B cell (primary cell): ENCODE data around the gene SERTAD3. TPM values are rescaled to one million over a fixed set of nuclear protein-coding genes. Genes with fewer than 3 reads are reported as not detected.

ENCODE experiments used
- ATAC-seq: fragments of 200-7000 bp; cut with Tn5 transposase; one replicate; pipeline ENCODE4 v1.10.0; 2021; ENCODE audit warnings: low read depth, mild to moderate bottlenecking, moderate number of reproducible peaks, moderate library complexity
- CTCF ChIA-PET: fragments of 350-600 bp; sonication (Branson Sonifier 250); formaldehyde crosslinking; loops from one replicate; lab custom pipeline; 2021; ENCODE audit warnings: antibody characterized with exemption, inconsistent platforms; lab: Charles Lee
- POLR2A ChIA-PET: fragments of 350-600 bp; sonication (Branson Sonifier 250); formaldehyde crosslinking; loops from one replicate; lab custom pipeline; 2021; ENCODE audit warnings: antibody characterized with exemption; lab: Charles Lee
- DNase-seq: peaks from one replicate; pipeline ENCODE4 v3.0.0; 2013
- H2AFZ ChIP-seq: 2 replicates; pipeline ENCODE4 v1.6.1; 2012; ENCODE audit warnings: mild to moderate bottlenecking, low read depth, low read length; ENCODE audit not compliant: insufficient read depth, poor library complexity, severe bottlenecking
- H3K27ac ChIP-seq, 2 donors: 1 replicate in 1 of 2; 2 replicates in 1 of 2; pipeline ENCODE4 v1.5.1; 2012 to 2013; ENCODE audit warnings: low read length in 2 of 2, mild to moderate bottlenecking in 2 of 2, moderate library complexity in 1 of 2
- H3K27me3 ChIP-seq, 4 experiments: fragments of 200-600 bp in 1 of 4; sonication (generic) in 1 of 4; replicated peaks in 1 of 4; 1 replicate in 2 of 4; 2 replicates in 2 of 4; pipeline versions ENCODE4 v1.6.1 to v1.7.0; 2013 to 2016; ENCODE audit warnings: low read length in 3 of 4, mild to moderate bottlenecking in 2 of 4, mixed read lengths in 1 of 4, moderate library complexity in 1 of 4; ENCODE audit not compliant: insufficient read depth in 4 of 4, control insufficient read depth in 3 of 4; ENCODE audit errors: control extremely low read depth in 1 of 4
- H3K36me3 ChIP-seq, 2 experiments: replicated peaks in 1 of 2; 1 replicate in 1 of 2; 2 replicates in 1 of 2; pipeline versions ENCODE4 v1.6.1 to v1.7.1; 2013; ENCODE audit warnings: low read length in 1 of 2; ENCODE audit not compliant: insufficient read depth in 2 of 2, control insufficient read depth in 1 of 2; ENCODE audit errors: control extremely low read depth in 1 of 2, extremely low read depth in 1 of 2
- H3K4me1 ChIP-seq, 2 donors: fragments of 200-600 bp in 1 of 2; sonication (generic) in 1 of 2; 1 replicate in 1 of 2; 2 replicates in 1 of 2; pipeline versions ENCODE4 v1.5.1 to v1.6.1; 2013 to 2017; ENCODE audit warnings: low read length in 2 of 2; ENCODE audit not compliant: control insufficient read depth in 2 of 2, insufficient read depth in 2 of 2
- H3K4me2 ChIP-seq: replicated peaks from 2 replicates; pipeline ENCODE3; 2012; ENCODE audit warnings: mild to moderate bottlenecking, low read depth, low read length; ENCODE audit not compliant: poor library complexity, severe bottlenecking
- H3K4me3 ChIP-seq, 5 experiments: fragments of 200-600 bp in 1 of 5; sonication (generic) in 1 of 5; 1 replicate in 3 of 5; 2 replicates in 2 of 5; pipeline versions ENCODE4 v1.5.1 to v1.7.0; 2011 to 2016; ENCODE audit warnings: low read length in 4 of 5, mild to moderate bottlenecking in 4 of 5, low read depth in 2 of 5, control low read depth in 1 of 5, moderate library complexity in 1 of 5; ENCODE audit not compliant: insufficient read depth in 1 of 5; ENCODE audit errors: control extremely low read depth in 1 of 5, extremely low read depth in 1 of 5
- H3K79me2 ChIP-seq: fragments of 200-600 bp; sonication (generic); one replicate; pipeline ENCODE4 v1.6.0; 2016; ENCODE audit warnings: low read length; ENCODE audit not compliant: control insufficient read depth, insufficient read depth
- H3K9ac ChIP-seq: fragments of 200-600 bp; sonication (generic); 2 replicates; pipeline ENCODE4 v1.6.1; 2017; ENCODE audit warnings: mild to moderate bottlenecking, low read length, moderate library complexity
- H3K9me3 ChIP-seq, 3 donors: one replicate each; pipeline versions ENCODE4 v1.6.1 to v1.7.1; 2013; ENCODE audit warnings: low read length in 2 of 3; ENCODE audit not compliant: control insufficient read depth in 2 of 3, insufficient read depth in 1 of 3; ENCODE audit errors: control extremely low read depth in 1 of 3
- H4K20me1 ChIP-seq: 2 replicates; pipeline ENCODE4 v1.6.0; 2012; ENCODE audit warnings: mild to moderate bottlenecking, low read length; ENCODE audit not compliant: insufficient read depth, control insufficient read depth, poor library complexity, severe bottlenecking
- H3K27ac Mint-ChIP-seq: one replicate; pipeline ENCODE4 v1.8.0; 2021; ENCODE audit warnings: mixed read lengths
- H3K27me3 Mint-ChIP-seq: one replicate; pipeline ENCODE4 v1.8.0; 2021; ENCODE audit warnings: mixed read lengths
- H3K4me1 Mint-ChIP-seq: one replicate; pipeline ENCODE4 v1.8.0; 2021; ENCODE audit warnings: mixed read lengths
- H3K4me3 Mint-ChIP-seq: one replicate; pipeline ENCODE4 v1.8.0; 2021; ENCODE audit warnings: mixed read lengths
- H3K9me3 Mint-ChIP-seq: one replicate; pipeline ENCODE4 v1.8.0; 2022; ENCODE audit warnings: mixed read lengths; ENCODE audit not compliant: insufficient read depth
- EZH2 ChIP-seq: IDR thresholded peaks from 2 replicates; pipeline ENCODE4 v1.6.1; 2012; ENCODE audit warnings: borderline replicate concordance, low read depth, mild to moderate bottlenecking, moderate library complexity, low read length; ENCODE audit not compliant: insufficient read depth, poor library complexity, severe bottlenecking
- WGBS: methylation state at CpG from one replicate; pipeline ENCODE4 v1.1.5; 2013; ENCODE audit warnings: missing lambda C conversion rate; ENCODE audit not compliant: insufficient coverage; 5-methylcytosine and 5-hydroxymethylcytosine counted together
- intact Hi-C: fragments of 100-400 bp; cut with micrococcal nuclease; formaldehyde crosslinking; loops from one replicate; pipeline ENCODE4 v1.10.0; 2022
- polyA plus RNA-seq: library from polyadenylated mRNA; depleted of rRNA; stranded (reverse); fragments of >200 nt; gene quantifications from 2 replicates; pipeline ENCODE4 v1.2.3, GENCODE V29; 2012
- total RNA-seq, 2 donors: library from RNA; stranded (reverse); fragments of 120-200 nt in 1 of 2; gene quantifications; 1 replicate in 1 of 2; 2 replicates in 1 of 2; pipeline versions ENCODE4 v1.2.3 to v1.2.4, GENCODE V29; 2013 to 2022
- TF ChIP-seq, protein P1 (sequence below): fragments of 200-600 bp; IDR thresholded peaks from one replicate; pipeline ENCODE4 v1.8.0; 2022; ENCODE audit warnings: antibody characterized with exemption, mild to moderate bottlenecking

Gene SERTAD3
- total and polyA plus RNA-seq, 2 donors (not counting 1 experiment from before 2014, with no cell fraction given), result 41.6 to 43.9 TPM

DNA sequence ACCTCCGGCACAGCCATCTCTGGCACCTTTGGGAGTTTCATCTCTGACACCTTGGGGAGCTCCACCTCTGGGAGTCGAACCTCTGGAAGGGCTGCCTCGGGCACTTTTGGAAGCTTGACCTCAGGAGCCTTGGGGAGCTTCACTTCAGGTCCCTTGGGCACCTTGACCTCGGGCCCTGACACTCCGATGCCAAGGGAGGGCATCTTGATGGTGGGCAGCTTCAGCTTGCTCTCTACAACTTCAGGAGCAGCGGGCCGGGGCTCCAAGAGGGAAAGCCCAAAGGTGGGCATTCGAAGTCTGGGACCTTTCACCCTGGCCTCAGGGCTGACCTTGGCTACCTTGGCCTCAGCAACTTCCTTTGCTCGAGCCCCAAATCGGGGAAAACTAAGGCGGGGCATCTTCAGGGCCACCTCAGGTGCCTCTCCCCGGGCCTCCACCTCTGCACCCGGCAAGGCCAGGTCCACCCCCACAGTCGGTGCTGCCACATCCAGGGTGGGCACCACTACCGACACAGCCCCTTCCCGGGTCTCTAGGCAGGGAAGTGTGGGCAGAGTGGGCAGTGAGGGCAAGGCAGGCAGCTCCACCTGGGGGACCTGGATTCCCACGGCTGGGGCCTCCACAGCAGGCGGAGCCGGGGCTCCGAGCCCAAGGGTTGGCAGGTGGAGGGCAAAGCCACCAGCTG is 47.1 kb downstream of the SERTAD3 start:
- peaks cover 8% of the 10 kb centered on the region for H3K27me3 Mint-ChIP-seq
- Histone ChIP-seq H3K9me3 (peaks cover 0 to 3% (median 0%) of the 10 kb centered on the region in 3 donors), H3K4me2 (no peak overlapping the region), H3K79me2 (no peaks in the 10 kb centered on the region), H4K20me1 (no peaks in the 10 kb centered on the region), H3K36me3 (no peaks in the 10 kb centered on the region), H3K27ac (no peak overlapping the region), H3K4me3 (no peak overlapping the region), H3K27me3 (peaks cover 0 to 10% (median 3%) of the 10 kb centered on the region in 4 experiments), H3K9ac (no peak overlapping the region), H2AFZ (no peak overlapping the region), H3K4me1 (peaks cover 4 to 7% of the 10 kb centered on the region in 2 donors)
- H3K9me3 Mint-ChIP-seq, result no peaks in the 10 kb centered on the region
- no peak overlapping the region for H3K27ac Mint-ChIP-seq
- ATAC-seq (no peak), DNase-seq (no peak)
- intact Hi-C loops, result no loop called here
- H3K4me3 Mint-ChIP-seq, result no peak overlapping the region
- ChIA-PET CTCF (no interaction called here), POLR2A (no interaction called here)
- WGBS, result 97% methylated on average over 20 of the region's 20 CpGs
- peaks cover 9% of the 10 kb centered on the region for H3K4me1 Mint-ChIP-seq
- TF ChIP-seq, protein P1, sequence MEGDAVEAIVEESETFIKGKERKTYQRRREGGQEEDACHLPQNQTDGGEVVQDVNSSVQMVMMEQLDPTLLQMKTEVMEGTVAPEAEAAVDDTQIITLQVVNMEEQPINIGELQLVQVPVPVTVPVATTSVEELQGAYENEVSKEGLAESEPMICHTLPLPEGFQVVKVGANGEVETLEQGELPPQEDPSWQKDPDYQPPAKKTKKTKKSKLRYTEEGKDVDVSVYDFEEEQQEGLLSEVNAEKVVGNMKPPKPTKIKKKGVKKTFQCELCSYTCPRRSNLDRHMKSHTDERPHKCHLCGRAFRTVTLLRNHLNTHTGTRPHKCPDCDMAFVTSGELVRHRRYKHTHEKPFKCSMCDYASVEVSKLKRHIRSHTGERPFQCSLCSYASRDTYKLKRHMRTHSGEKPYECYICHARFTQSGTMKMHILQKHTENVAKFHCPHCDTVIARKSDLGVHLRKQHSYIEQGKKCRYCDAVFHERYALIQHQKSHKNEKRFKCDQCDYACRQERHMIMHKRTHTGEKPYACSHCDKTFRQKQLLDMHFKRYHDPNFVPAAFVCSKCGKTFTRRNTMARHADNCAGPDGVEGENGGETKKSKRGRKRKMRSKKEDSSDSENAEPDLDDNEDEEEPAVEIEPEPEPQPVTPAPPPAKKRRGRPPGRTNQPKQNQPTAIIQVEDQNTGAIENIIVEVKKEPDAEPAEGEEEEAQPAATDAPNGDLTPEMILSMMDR, result no peak
- TF ChIP-seq EZH2, result no peak

DNA sequence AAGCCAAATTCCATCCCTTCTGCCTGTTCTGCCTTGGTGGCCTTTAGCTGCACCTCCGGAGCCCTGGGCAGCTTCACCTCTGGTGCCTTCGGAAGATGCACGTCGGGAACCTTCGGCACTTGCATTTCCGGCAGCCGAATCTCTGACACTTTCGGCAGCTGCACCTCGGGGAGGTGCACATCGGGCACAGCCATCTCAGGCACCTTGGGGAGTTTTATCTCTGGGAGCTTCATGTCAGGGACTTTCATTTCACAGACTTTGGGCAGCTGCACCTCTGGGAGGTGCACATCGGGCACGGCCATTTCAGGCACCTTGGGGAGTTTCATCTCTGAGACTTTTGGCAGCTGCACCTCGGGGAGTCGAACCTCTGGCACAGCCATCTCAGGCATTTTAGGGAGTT is 48.2 kb downstream of the SERTAD3 start:
- Histone ChIP-seq H3K36me3 (no peaks in the 10 kb centered on the region), H3K9me3 (peaks cover 0 to 3% (median 0%) of the 10 kb centered on the region in 3 donors), H3K9ac (no peak overlapping the region), H4K20me1 (no peaks in the 10 kb centered on the region), H3K4me3 (no peak overlapping the region), H3K27me3 (peaks cover 0 to 10% (median 3%) of the 10 kb centered on the region in 4 experiments), H2AFZ (no peak overlapping the region), H3K27ac (no peak overlapping the region), H3K4me2 (no peak overlapping the region), H3K79me2 (no peaks in the 10 kb centered on the region), H3K4me1 (peaks cover 4 to 7% of the 10 kb centered on the region in 2 donors)
- DNase-seq (no peak), ATAC-seq (no peak)
- CTCF ChIA-PET, result interaction anchor here (1.6 kb wide), 1 partner anchor 91 kb away, joined by 5 read pairs; no protein-coding TSS in a partner anchor
- Mint-ChIP-seq H3K4me1 (peaks cover 9% of the 10 kb centered on the region), H3K27ac (no peak overlapping the region), H3K27me3 (peaks cover 8% of the 10 kb centered on the region), H3K4me3 (no peak overlapping the region), H3K9me3 (no peaks in the 10 kb centered on the region)
- intact Hi-C loops, result no loop called here
- POLR2A ChIA-PET, result no interaction called here
- 92% methylated on average over 14 of the region's 14 CpGs for WGBS
- TF ChIP-seq EZH2, result no peak
